HepG2 (cell line): ENCODE measurements around the gene SCAI.
"Not testable (repeated sequence)": the region's sequence is repeated elsewhere in the genome, so short reads cannot be mapped to it uniquely, and the experiment has no call there.

Experiments used
- BRD4 ChIP-seq: sonication (generic); formaldehyde crosslinking; IDR thresholded peaks from 2 replicates; pipeline ENCODE4 v1.4.0; 2020; ENCODE audit warnings: missing genetic modification reagents
- CTCF ChIP-seq: sonication (generic); formaldehyde crosslinking; IDR thresholded peaks from 2 replicates; pipeline ENCODE4 v1.5.0; 2020; ENCODE audit warnings: mild to moderate bottlenecking, missing genetic modification reagents, moderate library complexity
- FOSL2 ChIP-seq: sonication (generic); formaldehyde crosslinking; IDR thresholded peaks from 2 replicates; pipeline ENCODE4 v1.4.0; 2020; ENCODE audit warnings: missing genetic modification reagents
- HMG20B ChIP-seq: conservative IDR thresholded peaks from 2 replicates; pipeline ENCODE4 v1.6.1; 2016; ENCODE audit warnings: missing genetic modification reagents, missing compliant biosample characterization
- MAX ChIP-seq: IDR thresholded peaks from 2 replicates; pipeline ENCODE4 v1.6.1; 2012; ENCODE audit warnings: inconsistent platforms
- MYC ChIP-seq: sonication (generic); formaldehyde crosslinking; IDR thresholded peaks from 2 replicates; pipeline ENCODE4 v1.9.0; 2021; ENCODE audit warnings: missing genetic modification reagents, borderline replicate concordance
- MYNN ChIP-seq: sonication (generic); formaldehyde crosslinking; IDR thresholded peaks from 2 replicates; pipeline ENCODE4 v1.4.0; 2020; ENCODE audit warnings: mild to moderate bottlenecking, low read depth, missing genetic modification reagents
- MYPOP ChIP-seq: sonication (generic); formaldehyde crosslinking; IDR thresholded peaks from 2 replicates; pipeline ENCODE4 v1.8.1; 2023; ENCODE audit warnings: mild to moderate bottlenecking, moderate library complexity, missing genetic modification reagents
- NFAT5 ChIP-seq: sonication (generic); formaldehyde crosslinking; IDR thresholded peaks from 2 replicates; pipeline ENCODE4 v1.4.0; 2020; ENCODE audit warnings: missing genetic modification reagents
- RAD21 ChIP-seq: fragments of 450-650 bp; formaldehyde crosslinking; IDR thresholded peaks from 2 replicates; pipeline ENCODE4 v1.5.0; 2020; ENCODE audit warnings: mild to moderate bottlenecking
- STAT6 ChIP-seq: sonication (generic); formaldehyde crosslinking; IDR thresholded peaks from 2 replicates; pipeline ENCODE4 v1.4.0; 2020; ENCODE audit warnings: missing genetic modification reagents, mild to moderate bottlenecking, borderline replicate concordance
- ZBTB7A ChIP-seq: sonication (generic); formaldehyde crosslinking; IDR thresholded peaks from 2 replicates; pipeline ENCODE4 v1.8.0; 2022; ENCODE audit warnings: mild to moderate bottlenecking, missing genetic modification reagents

- TF ChIP-seq MYNN (CRISPR knock-in tag); CTCF (CRISPR knock-in tag); RAD21 (CRISPR knock-in tag); MYC (CRISPR knock-in tag); HMG20B (CRISPR knock-in tag); MAX; ZBTB7A; NFAT5 (CRISPR knock-in tag); BRD4 (CRISPR knock-in tag); FOSL2 (CRISPR knock-in tag); MYPOP; STAT6 (CRISPR knock-in tag): not testable (repeated sequence)
Measured at GRCh38 chr9:125179776-125180175, 36.4 kb upstream of the SCAI start.
